ENCODE measurements around the gene NEIL1. TPM values are rescaled to one million over a fixed set of nuclear protein-coding genes. Genes with fewer than 3 reads are reported as not detected.

NEIL1 gene
- total RNA-seq, 1 experiment from 2014 or later = 12.3 TPM

DNA sequence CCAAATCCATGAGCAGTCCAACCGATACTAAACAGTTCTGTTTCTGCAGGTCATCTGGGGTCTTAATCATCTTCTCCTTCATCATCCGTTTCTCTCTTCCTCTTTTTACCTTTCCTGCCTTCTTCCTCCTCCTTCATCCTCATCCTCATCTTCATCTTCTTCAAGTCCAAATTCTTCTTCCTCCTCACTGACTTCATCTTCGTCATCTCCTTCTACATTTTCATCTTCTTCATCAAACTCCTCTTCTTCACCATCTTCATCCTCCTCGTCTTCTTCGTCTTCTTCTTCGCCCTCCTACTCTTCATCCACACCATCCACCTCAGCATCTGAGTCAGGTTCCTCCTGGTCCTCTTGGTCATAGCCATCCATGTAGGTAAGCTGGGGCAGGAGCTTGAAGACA is 25.1 kb upstream of the NEIL1 start:
- Histone ChIP-seq H3K9me3 (no peaks in the 10 kb centered on the region), H3K27me3 (replicated peaks; ENCODE audit: control insufficient read depth, insufficient read depth, low read length) (no peaks in the 10 kb centered on the region), H3K4me1 (no peaks in the 10 kb centered on the region), H3K4me3 (ENCODE audit: low read depth, low read length) (no peak overlapping the region), H3K36me3 (ENCODE audit: control insufficient read depth, insufficient read depth, low read length) (no peaks in the 10 kb centered on the region)
- TF ChIP-seq, protein P1, sequence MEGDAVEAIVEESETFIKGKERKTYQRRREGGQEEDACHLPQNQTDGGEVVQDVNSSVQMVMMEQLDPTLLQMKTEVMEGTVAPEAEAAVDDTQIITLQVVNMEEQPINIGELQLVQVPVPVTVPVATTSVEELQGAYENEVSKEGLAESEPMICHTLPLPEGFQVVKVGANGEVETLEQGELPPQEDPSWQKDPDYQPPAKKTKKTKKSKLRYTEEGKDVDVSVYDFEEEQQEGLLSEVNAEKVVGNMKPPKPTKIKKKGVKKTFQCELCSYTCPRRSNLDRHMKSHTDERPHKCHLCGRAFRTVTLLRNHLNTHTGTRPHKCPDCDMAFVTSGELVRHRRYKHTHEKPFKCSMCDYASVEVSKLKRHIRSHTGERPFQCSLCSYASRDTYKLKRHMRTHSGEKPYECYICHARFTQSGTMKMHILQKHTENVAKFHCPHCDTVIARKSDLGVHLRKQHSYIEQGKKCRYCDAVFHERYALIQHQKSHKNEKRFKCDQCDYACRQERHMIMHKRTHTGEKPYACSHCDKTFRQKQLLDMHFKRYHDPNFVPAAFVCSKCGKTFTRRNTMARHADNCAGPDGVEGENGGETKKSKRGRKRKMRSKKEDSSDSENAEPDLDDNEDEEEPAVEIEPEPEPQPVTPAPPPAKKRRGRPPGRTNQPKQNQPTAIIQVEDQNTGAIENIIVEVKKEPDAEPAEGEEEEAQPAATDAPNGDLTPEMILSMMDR (IDR thresholded peaks at IDR 0.05; ENCODE audit: insufficient read depth in 1 of 2, low read depth in 1 of 2, low read length in 1 of 2, severe bottlenecking in 1 of 2, unreplicated experiment in 1 of 2) = no peak
- no peak overlapping the region for H3K27ac Mint-ChIP-seq (ENCODE audit: unreplicated experiment)
- no TSS peak for BruUV-seq (replicated peaks)
- CTCF ChIA-PET = interaction anchor here (0.7 kb wide), 1 partner anchor 117 kb away, joined by 5 read pairs; no protein-coding TSS in a partner anchor
- intact Hi-C loops (cut with micrococcal nuclease; ENCODE audit: unreplicated experiment) = no loop called here
- DNase-seq = no peak
- H3K27me3 Mint-ChIP-seq (ENCODE audit: insufficient read depth, unreplicated experiment) = peaks cover 6% of the 10 kb centered on the region
- H3K4me1 Mint-ChIP-seq (ENCODE audit: low read depth, unreplicated experiment) = peaks cover 5% of the 10 kb centered on the region
- POLR2A ChIA-PET = no interaction called here
- no peaks in the 10 kb centered on the region for H3K36me3 Mint-ChIP-seq (ENCODE audit: insufficient read depth, unreplicated experiment)
- peaks cover 10% of the 10 kb centered on the region for H3K9me3 Mint-ChIP-seq (ENCODE audit: unreplicated experiment)
- no peak overlapping the region for H3K4me3 Mint-ChIP-seq (ENCODE audit: unreplicated experiment)

DNA sequence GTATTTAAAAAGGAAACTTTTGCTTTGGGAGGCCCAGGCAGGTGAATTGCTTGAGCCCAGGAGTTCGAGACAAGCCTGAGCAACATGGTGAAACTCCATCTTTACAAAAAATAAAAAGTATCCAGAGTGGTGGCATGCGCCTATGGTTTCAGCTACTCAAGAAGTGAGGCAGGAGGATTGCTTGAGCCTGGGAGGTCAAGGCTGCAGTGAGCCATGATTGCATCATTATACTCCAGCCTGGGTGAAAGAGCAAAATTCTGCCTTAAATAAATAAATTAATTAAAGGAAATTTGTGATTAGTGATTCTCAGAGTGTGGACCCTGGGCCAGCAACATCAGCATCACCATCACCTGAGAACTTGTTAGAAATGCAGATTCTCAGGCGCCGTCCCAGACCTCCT is 20.9 kb upstream of the NEIL1 start:
- no peaks in the 10 kb centered on the region for H3K36me3 ChIP-seq (ENCODE audit: control insufficient read depth, insufficient read depth, low read length)
- no peak overlapping the region for H3K4me3 ChIP-seq (ENCODE audit: low read depth, low read length)
- ChIA-PET CTCF (no interaction called here), POLR2A (no interaction called here)
- intact Hi-C loops (cut with micrococcal nuclease; ENCODE audit: unreplicated experiment) = no loop called here
- Mint-ChIP-seq H3K27me3 (ENCODE audit: insufficient read depth, unreplicated experiment) (peaks cover 3% of the 10 kb centered on the region), H3K4me3 (ENCODE audit: unreplicated experiment) (no peak overlapping the region), H3K27ac (ENCODE audit: unreplicated experiment) (no peak overlapping the region), H3K9me3 (ENCODE audit: unreplicated experiment) (peaks cover 10% of the 10 kb centered on the region), H3K36me3 (ENCODE audit: insufficient read depth, unreplicated experiment) (no peaks in the 10 kb centered on the region), H3K4me1 (ENCODE audit: low read depth, unreplicated experiment) (peaks cover 5% of the 10 kb centered on the region)
- TF ChIP-seq, protein P1 (IDR thresholded peaks at IDR 0.05; ENCODE audit: insufficient read depth in 1 of 2, low read depth in 1 of 2, low read length in 1 of 2, severe bottlenecking in 1 of 2, unreplicated experiment in 1 of 2) = no peak
- no peak for DNase-seq
- H3K4me1 ChIP-seq = no peaks in the 10 kb centered on the region
- no TSS peak for BruUV-seq (replicated peaks)
- H3K9me3 ChIP-seq = no peaks in the 10 kb centered on the region
- H3K27me3 ChIP-seq (replicated peaks; ENCODE audit: control insufficient read depth, insufficient read depth, low read length) = no peaks in the 10 kb centered on the region

DNA sequence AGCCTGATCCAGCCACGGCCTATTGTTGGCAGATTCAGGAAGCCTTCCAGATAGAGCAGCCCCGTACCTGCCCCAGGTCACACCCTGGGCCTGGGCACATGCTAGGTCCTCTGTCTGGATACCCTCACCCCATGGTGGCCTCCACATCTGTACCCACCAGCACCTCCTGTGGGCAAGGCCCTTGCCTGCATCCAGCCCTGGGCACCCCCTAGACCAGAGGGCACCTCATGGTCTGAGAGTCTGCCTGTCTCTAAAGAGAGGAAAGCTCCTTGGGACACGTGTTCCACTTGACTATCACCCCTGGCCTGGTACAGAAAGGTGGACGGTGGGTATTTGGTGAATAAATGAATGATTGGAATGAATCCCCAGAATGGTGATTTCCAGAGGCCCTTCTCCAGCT is 19.8 kb upstream of the NEIL1 start:
- H3K27ac Mint-ChIP-seq (ENCODE audit: unreplicated experiment) = no peak overlapping the region
- H3K4me3 ChIP-seq (ENCODE audit: low read depth, low read length) = no peak overlapping the region
- H3K36me3 ChIP-seq (ENCODE audit: control insufficient read depth, insufficient read depth, low read length) = no peaks in the 10 kb centered on the region
- H3K27me3 ChIP-seq (replicated peaks; ENCODE audit: control insufficient read depth, insufficient read depth, low read length) = no peaks in the 10 kb centered on the region
- BruUV-seq (replicated peaks) = no TSS peak
- H3K4me1 ChIP-seq = no peaks in the 10 kb centered on the region
- POLR2A ChIA-PET = no interaction called here
- intact Hi-C loops (cut with micrococcal nuclease; ENCODE audit: unreplicated experiment) = no loop called here
- no peaks in the 10 kb centered on the region for H3K36me3 Mint-ChIP-seq (ENCODE audit: insufficient read depth, unreplicated experiment)
- H3K4me3 Mint-ChIP-seq (ENCODE audit: unreplicated experiment) = no peak overlapping the region
- peaks cover 5% of the 10 kb centered on the region for H3K4me1 Mint-ChIP-seq (ENCODE audit: low read depth, unreplicated experiment)
- no peak for DNase-seq
- H3K9me3 Mint-ChIP-seq (ENCODE audit: unreplicated experiment) = peaks cover 3% of the 10 kb centered on the region
- H3K9me3 ChIP-seq = no peaks in the 10 kb centered on the region
- TF ChIP-seq, protein P1 (IDR thresholded peaks at IDR 0.05; ENCODE audit: insufficient read depth in 1 of 2, low read depth in 1 of 2, low read length in 1 of 2, severe bottlenecking in 1 of 2, unreplicated experiment in 1 of 2) = no peak
- H3K27me3 Mint-ChIP-seq (ENCODE audit: insufficient read depth, unreplicated experiment) = no peaks in the 10 kb centered on the region
- CTCF ChIA-PET = no interaction called here

All from Caco-2 (cell line).